SK-N-DZ (cell line): Measurements from ENCODE around the gene ELMO1.
A peak's percentile ranks its signal among the peaks of the same experiment; 100 is the strongest.

Experiments used
- DNase-seq: peaks from one replicate; pipeline ENCODE4 v3.0.0-alpha.2; 2015; ENCODE audit warnings: low spot score

The ELMO1 gene

GRCh38 chr7:37028909-37029440, 419.7 kb downstream of the ELMO1 start:
- DNase-seq: peak; percentile 38

GRCh38 chr7:37027557-37028341, 420.9 kb downstream of the ELMO1 start:
- no peak for DNase-seq

GRCh38 chr7:37027104-37027503, 421.6 kb downstream of the ELMO1 start:
- no peak for DNase-seq

GRCh38 chr7:37018954-37019353, 429.7 kb downstream of the ELMO1 start:
- DNase-seq: no peak

- DNase-seq: no peak
Observed at GRCh38 chr7:37016064-37016878, 432.4 kb downstream of the ELMO1 start.

- no peak for DNase-seq
Observed at GRCh38 chr7:37015353-37016034, 433.2 kb downstream of the ELMO1 start.

GRCh38 chr7:37013771-37014170, 434.9 kb downstream of the ELMO1 start:
- no peak for DNase-seq

GRCh38 chr7:37011151-37011890, 437.3 kb downstream of the ELMO1 start:
- no peak for DNase-seq

GRCh38 chr7:37009125-37009675, 439.5 kb downstream of the ELMO1 start:
- DNase-seq: no peak

GRCh38 chr7:37007691-37008090, 441.0 kb downstream of the ELMO1 start:
- DNase-seq: peak; percentile 18

GRCh38 chr7:37007268-37007667, 441.4 kb downstream of the ELMO1 start:
- no peak for DNase-seq

- peak; percentile 80 for DNase-seq
Observed at GRCh38 chr7:37006764-37007163, 441.9 kb downstream of the ELMO1 start.

GRCh38 chr7:37000511-37000910, 448.2 kb downstream of the ELMO1 start:
- no peak for DNase-seq

- DNase-seq: no peak
Observed at GRCh38 chr7:36999626-37000485, 448.8 kb downstream of the ELMO1 start.

- no peak for DNase-seq
Observed at GRCh38 chr7:36995776-36996175, 452.9 kb downstream of the ELMO1 start.

GRCh38 chr7:36994456-36995112, 454.1 kb downstream of the ELMO1 start:
- DNase-seq: no peak

- peak; percentile 80 for DNase-seq
Observed at GRCh38 chr7:36986948-36987724, 461.5 kb downstream of the ELMO1 start.

- DNase-seq: peak; percentile 70
Observed at GRCh38 chr7:36986511-36986933, 462.1 kb downstream of the ELMO1 start.
